NCI-H226 (cell line): ENCODE measurements around the gene CRMP1.

Experiments used
- DNase-seq: peaks from one replicate; pipeline ENCODE4 v3.0.0-alpha.2; 2015

CRMP1 gene

GRCh38 chr4:5790546-5790857, 102.4 kb downstream of the CRMP1 start:
- DNase-seq, result no peak

GRCh38 chr4:5789141-5789540, 103.7 kb downstream of the CRMP1 start:
- no peak for DNase-seq

- DNase-seq, result no peak
Measured at GRCh38 chr4:5788144-5788543, 104.7 kb downstream of the CRMP1 start.

- no peak for DNase-seq
Measured at GRCh38 chr4:5787311-5787710, 105.6 kb downstream of the CRMP1 start.

- DNase-seq, result no peak
Measured at GRCh38 chr4:5785806-5786680, 106.8 kb downstream of the CRMP1 start.

- DNase-seq, result no peak
Measured at GRCh38 chr4:5784960-5785611, 107.8 kb downstream of the CRMP1 start.

GRCh38 chr4:5784021-5784420, 108.9 kb downstream of the CRMP1 start:
- DNase-seq, result no peak

GRCh38 chr4:5783486-5783885, 109.4 kb downstream of the CRMP1 start:
- no peak for DNase-seq

GRCh38 chr4:5782829-5783476, 109.9 kb downstream of the CRMP1 start:
- no peak for DNase-seq

- no peak for DNase-seq
Measured at GRCh38 chr4:5781691-5782090, 111.2 kb downstream of the CRMP1 start.

GRCh38 chr4:5780831-5781480, 111.9 kb downstream of the CRMP1 start:
- no peak for DNase-seq

GRCh38 chr4:5776510-5776909, 116.4 kb downstream of the CRMP1 start:
- DNase-seq, result no peak

GRCh38 chr4:5774416-5775036, 118.4 kb downstream of the CRMP1 start:
- DNase-seq, result no peak

GRCh38 chr4:5773271-5773555, 119.7 kb downstream of the CRMP1 start:
- DNase-seq, result no peak

- no peak for DNase-seq
Measured at GRCh38 chr4:5772528-5773270, 120.2 kb downstream of the CRMP1 start.
